ENCODE results near the gene IFT122.
"Not testable (repeated sequence)": the region's sequence is repeated elsewhere in the genome, so short reads cannot be mapped to it uniquely, and the experiment has no call there.

Gene IFT122

DNA sequence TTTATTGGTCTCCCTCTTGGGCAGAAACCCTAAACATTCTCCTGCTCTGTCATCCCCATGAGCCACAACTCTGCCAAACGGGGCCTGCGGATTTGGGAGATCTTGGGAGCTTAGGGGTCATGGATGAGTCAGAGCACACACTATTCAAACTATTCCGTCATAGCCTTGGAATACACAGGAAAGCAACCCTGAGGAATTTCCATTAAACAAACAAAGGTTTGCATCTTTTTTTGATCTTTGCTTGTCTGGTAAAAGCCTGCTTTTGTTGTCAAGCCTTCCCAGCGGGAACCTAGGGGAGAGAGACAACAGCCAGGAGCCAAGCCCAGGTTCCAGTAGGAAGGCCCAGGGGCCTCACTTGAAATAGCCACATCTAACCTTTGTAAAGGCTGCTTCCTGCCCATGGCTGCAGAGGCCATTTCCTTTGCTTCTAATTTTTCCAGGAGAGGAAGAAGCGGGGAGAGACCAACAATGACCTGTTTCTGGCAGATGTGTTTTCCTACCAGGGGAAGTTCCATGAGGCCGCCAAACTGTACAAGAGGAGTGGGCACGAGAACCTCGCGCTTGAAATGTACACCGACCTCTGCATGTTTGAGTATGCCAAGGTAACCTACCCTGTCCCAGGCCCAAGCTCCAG, 55.1 kb downstream of the IFT122 start:
- DNase-seq (ENCODE audit: low spot score), result not testable (repeated sequence)

DNA sequence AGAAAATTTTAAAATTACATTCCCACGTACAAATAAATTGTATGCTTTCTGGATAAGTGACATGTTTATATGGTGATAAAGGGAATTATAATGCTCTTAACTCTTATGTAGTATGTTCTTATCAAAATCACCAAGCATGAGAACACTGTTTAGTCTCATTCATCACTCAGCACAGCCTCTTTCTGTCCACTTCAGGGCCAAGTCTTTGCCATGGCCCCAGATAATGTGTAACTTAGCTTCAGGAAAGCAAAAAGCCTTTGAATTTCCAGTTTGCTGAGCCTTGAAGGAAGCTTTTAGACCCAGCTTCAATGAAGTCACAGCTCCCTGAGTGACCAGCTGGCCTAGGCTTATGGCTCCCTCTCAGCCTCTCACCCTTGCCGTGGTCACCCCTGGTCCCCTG, 57.9 kb downstream of the IFT122 start:
- DNase-seq (ENCODE audit: low spot score), result not testable (repeated sequence)

DNA sequence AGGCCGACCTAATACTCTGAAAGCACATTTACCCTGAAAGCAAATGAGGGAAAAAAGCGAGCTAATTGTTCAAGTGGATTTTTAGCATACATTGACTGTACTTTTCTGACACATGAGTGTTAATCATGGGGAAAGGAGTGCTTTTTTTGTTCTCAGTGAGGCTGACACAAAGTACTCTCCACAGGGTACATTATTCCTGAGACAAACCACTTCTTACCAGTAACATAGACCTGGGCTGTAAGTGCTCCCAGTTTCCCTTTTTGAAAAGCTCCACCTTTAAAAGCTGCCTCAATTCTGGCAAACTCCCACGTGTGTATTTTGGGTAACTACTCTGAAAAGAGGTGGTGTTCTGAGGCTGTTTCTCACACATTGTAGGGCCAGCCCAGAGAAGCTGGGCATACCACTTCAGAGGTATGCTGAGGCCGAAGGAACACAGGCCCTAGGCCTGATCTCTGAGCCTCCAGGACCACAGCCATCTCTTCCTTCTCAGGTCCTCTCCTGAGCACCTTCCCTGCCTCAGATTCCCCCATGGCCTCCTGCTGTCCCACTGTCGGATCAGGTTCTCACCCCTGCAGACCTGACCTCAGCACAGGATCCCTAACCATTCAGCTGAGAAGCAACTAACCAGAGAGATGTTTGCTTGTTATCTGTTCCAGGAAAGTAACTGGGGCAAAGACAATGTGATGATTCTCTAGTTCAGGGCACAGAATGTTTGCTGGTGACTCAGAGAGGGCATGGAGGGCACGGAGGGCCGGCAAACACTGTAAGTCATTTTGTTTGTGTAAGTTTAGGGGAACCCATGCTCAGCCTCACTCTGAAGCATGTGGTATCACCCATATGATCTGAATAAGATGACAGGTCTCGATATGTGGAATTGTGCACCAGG, 58.8 kb downstream of the IFT122 start:
- DNase-seq (ENCODE audit: low spot score), result not testable (repeated sequence)

DNA sequence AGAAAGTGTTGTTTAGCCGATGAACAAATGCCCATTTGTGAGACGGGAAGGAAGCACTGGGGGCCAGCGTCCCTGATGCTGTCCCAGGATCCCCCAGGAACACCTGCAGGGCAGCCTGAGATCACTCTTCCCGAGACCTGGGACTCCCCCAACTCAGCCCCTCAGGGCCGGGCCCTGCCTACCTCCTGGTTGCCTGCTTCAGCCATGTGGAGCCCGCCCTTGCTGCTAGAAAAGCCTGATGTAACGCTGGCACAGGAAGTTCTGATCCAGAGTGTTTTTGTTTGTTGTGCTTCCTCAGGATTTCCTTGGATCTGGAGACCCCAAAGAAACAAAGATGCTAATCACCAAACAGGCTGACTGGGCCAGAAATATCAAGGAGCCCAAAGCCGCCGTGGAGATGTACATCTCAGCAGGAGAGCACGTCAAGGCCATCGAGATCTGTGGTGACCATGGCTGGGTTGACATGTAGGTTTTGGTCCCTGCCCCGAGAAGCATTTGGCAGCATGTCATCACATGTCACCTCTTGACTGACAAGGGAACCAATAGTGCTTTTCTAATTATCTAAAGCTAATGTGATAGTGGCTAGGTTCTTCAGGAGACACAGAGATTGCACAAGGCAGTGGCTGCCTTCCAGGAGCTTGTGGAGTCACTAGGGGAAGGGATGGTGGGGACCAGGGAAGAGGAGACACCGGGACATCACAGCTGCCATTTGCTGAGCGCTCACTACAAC, 59.7 kb downstream of the IFT122 start:
- not testable (repeated sequence) for DNase-seq (ENCODE audit: low spot score)

DNA sequence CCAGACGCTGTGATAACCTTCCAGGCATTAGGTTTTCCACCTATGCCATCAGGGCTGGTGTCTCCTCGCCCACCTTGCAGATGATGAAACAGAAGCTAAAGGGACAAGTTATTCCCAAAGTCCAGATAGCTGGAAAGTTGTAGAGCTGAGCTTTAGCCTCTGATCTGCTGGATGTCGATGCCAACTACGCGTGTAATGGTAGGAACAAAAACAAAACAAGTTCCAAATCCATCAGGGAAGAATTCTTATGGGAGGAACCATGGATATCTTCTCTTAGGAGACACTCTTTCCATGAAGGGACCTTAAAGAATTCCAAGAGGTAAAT, 60.3 kb downstream of the IFT122 start:
- DNase-seq (ENCODE audit: low spot score), result no peak

DNA sequence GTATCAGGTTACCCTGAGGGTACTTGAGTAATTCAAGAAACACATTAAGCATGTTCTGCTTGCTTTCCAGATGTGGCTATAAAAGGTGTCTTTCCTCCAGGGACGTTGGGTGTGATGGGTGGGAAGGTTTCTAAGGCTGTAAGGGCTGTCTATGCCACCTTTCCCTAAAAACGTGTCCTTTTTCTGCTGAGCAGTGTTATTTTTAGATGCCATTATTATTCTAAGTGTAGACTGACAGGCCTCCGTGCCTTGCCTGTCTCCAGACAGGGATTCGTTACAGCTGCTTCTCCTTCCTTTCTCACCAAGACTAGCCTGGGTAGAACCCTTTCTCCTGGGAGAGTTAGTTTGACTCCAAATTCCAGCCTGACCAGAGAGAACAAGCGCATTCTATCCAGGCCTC, 61.6 kb downstream of the IFT122 start:
- no peak for DNase-seq (ENCODE audit: low spot score)

DNA sequence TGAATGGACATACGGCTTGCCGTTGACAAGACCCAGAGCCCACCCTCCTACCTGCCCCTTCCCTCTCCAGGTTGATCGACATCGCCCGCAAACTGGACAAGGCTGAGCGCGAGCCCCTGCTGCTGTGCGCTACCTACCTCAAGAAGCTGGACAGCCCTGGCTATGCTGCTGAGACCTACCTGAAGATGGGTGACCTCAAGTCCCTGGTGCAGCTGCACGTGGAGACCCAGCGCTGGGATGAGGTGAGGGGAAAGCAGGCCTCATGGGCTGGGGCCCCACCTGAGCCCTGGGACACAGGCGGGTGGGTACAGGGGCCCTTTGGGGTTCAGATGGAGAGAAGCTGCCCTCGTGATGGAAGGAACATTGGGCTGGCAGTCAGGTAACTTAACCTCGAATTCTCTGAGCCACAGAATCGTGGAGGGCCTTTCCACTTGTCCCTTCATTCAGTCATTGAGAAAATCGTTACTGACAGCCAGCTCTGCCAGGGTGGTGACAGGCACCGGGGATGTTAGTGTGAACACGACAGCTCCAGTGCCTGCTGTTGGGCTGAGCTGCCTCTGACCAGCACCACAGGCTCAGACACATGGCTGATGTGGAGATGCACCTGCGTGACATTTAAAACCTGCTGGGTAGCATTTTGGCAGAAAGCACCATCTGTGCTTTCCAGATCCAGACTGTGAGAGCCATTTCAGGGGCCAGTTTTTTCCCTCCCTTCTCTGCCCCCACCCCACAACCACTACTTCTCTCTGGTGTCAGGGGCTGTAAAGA, 62.8 kb downstream of the IFT122 start:
- no peak for DNase-seq (ENCODE audit: low spot score)

DNA sequence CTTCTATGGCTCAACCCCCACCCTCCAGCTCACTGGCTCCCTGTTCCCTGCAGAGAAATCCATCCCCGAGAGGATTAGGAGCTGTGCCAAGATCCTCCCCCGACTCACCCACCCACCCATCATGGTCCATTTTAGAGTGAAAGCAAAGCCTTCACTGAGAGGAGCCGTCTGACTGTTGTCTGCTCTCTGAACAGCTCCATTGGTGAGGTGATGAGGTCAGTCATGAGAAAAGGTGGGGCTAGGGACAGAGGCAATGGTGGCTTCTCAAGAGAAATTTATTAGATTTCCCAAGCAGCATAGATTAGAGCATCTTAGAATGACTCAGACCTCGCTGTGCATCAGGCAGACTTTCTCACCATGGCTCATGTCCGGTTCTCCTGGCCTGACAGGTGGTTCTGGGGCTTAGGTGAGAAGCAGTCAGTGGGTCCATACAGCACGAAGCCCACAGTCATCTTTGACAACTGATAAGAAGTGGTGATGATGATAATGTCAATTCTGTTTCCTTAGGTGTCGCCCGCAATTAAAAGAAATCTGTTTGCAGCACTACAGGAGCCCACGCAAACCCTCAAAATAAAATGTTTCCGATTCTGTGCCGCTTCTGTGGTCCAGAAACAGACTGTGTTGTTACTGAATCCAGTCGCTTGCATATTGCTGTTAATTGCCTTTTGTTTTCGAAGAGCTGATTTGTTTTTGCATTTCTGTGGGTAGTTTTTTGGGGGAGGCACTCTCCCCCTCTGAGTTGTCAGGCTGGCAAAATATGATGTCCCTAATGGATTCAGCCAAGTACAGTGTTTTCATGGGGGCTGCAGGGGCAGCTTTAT, 63.7 kb downstream of the IFT122 start:
- no peak for DNase-seq (ENCODE audit: low spot score)

DNA sequence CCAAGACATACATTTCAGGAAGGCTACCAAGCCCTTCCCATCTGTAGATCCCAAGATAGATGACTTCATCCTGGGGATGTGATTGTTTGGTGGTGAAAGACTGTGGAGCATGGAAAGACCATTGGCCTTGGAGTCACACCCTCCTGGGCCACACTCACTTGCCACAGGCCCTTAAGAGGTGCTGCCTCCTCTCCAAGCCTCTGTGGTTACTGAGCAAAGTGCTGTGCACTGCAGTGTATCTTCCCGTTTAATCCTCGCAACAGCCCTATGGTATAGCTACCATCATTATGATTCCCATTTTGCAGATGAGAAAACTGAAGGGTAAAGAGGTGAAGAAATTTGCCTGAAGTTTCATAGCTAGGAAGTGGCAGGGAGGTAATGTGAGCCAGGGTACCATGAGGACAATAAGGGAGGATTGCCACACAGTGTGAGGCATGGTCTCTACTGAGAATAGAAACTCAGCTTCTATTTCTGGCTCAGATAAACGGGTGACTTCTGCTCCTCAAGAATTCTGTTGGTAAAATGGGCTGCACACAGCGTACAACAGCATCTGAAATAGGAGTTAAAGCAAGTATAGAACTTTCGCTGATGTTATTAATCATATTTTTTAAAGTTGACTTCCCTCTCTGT, 64.6 kb downstream of the IFT122 start:
- no peak for DNase-seq (ENCODE audit: low spot score)

DNA sequence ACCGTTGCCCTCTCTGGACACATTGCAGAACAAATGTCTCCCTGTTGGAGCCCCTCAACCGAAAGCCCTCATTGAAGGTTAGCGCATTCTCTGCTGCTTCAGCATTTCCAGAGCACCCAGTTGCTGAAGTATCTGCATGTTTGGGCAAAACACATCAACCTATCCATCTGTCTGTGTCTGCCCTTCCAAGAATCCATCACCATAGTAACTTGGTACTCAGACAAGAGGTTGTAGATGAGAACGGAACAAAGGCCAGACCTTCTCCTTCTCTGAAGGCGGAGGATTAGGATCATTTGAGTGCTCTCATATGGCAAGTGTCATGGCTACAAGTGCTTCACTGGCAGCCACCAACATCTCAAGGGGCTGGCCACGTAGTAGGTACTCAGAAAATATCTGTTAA, 65.3 kb downstream of the IFT122 start:
- DNase-seq (ENCODE audit: low spot score), result no peak

DNA sequence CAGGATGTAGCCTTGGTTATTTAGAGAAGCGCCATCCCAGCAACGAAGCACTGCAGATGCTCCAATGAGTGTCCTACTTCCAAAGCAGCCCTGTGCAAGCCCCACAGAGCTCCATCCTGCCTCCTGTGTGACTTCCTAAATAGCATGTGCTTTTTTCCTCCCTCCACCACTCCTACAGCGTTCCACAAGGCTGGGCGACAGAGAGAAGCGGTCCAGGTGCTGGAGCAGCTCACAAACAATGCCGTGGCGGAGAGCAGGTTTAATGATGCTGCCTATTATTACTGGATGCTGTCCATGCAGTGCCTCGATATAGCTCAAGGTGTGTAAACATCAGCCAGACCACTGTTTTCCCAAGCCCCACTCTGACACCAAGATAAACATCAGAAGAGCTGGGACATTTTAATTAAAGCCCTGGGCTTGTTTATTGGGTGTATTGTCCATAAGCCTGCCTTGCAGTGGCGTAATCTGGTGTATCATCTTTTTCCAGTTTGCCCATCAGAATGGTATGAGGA, 66.3 kb downstream of the IFT122 start:
- no peak for DNase-seq (ENCODE audit: low spot score)

DNA sequence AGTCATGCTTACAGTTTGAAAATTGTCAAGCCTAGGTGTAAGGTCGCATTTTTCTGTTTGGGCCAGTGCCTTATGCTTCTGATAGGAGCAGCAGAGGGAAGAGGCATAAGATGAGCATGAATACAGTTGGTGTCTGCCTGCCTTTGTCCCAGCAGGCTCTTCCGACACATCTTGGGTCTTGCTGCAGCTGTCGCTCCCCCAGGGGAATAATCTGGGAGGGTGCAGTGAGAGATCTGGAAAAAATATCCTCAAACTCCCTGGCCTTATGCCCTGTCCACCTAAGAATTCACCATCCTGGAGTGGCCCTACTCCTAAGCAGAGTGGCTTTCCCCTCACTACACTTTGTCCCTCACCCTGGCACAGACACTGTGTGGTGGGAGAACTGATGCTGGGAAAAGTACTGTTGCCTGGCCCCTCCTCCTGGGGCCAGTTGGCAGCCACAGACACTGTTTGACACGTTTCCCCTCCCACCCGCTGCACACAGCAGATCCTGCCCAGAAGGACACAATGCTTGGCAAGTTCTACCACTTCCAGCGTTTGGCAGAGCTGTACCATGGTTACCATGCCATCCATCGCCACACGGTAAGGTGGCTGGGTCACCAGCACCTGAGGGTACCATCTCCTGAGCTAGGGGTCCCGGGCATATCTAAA, 67.3 kb downstream of the IFT122 start:
- peak; percentile 86 for DNase-seq (ENCODE audit: low spot score)

DNA sequence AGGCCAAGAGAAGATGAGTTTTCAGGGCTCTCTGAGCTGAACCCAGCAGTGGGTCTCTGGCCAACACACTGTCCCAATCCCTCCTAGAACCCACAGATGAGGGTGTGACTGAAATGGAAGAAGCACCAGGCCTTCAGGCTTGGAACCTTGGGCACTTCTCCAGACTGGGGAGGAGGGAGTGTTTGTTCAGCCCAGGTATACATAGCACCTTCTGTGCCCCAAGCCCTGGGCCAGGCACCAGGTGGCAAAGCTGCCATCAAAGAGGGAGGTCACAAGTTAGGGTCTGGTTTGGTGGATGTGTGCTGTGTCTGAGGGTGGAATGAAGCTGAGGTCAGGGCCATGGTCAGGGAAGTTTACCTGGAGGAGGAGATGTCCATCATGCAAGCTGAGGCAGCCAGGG, 72.6 kb downstream of the IFT122 start:
- no peak for DNase-seq (ENCODE audit: low spot score)

DNA sequence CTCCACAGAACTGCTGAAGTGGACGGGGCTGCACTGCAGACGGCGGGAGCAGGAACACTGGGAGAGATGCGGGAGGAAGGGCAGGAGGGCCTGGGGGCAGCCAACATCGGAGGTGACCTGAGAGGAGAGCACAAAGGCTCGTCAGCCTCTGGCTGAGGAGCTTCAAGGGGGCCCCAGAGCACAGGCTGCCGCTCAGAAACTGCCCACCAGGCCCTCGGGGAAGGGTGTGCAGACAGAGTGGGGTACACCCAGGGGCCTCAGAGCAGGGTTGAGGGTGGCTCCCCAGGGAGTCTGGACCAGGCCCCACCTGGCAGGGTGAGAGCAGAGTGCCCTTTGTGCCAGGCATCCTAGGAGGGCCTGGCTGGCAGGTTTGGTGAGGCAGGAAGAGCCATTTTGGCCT, 73.7 kb downstream of the IFT122 start:
- no peak for DNase-seq (ENCODE audit: low spot score)

DNA sequence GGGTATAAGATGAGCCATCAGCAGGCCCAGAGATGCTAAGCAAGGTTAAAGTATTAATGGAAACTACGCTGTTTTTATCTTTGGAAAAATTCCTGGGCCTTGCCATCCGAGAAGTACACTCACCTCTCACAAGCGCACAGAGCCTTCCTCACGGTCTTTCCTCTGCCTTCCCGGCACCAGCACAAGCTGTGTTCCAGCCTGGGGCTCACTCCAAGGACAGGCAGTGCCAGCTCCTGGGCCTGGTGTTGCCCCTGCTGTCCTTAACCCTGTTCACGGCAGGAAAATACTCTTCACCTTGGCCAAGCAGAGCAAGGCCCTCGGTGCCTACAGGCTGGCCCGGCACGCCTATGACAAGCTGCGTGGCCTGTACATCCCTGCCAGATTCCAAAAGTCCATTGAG, 74.1 kb downstream of the IFT122 start:
- no peak for DNase-seq (ENCODE audit: low spot score)

DNA sequence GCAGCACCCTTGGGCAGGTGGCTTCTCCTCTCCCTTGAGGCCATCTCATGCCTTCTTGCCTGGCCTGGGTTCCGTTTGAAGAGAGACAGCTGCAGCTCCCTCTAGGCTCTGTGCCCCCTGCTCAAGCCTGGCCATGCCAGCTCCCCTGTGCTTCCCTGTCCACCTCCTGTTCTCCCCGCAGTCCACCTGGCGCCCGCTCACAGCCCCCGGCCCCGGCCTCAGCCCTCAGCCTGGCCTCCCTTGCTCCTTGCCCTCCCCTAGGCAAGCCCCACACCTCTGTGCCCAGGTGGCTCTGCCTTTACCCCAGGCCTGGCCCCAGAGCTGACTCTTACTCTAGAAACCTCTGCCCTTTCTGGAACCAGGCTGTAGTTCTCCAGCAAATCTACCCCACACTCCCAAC, 74.5 kb downstream of the IFT122 start:
- DNase-seq (ENCODE audit: low spot score), result no peak

DNA sequence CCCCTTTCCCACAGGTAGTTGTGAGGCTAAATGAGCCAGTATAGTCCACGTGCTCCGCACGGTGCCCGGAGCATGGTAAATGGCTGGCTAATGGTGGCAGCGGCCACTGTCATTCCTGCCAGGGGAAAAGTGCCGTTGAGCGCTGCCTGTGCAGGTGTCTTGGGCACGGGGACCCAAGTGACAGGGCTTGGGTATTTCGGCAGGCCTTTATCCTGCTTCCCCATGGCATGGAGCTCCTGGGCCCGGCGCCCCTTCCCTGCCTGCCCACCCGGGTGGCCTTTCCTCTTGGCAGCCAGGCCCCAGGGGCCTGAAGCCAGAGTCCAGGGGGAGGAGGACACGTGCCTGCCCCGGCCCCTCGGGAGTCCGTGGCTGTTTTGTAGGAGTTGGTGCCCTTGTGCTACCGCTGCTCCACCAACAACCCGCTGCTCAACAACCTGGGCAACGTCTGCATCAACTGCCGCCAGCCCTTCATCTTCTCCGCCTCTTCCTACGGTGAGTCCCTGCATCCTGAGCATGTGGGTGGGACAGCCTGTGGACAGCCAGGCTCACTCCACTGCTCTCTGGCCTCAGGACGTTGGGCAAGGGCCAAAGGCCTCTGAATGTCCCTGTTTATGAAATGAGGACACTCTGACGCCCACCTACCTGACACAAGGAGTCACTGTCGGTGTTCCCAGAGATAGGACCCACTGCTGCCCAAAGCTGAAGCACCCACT, 75.2 kb downstream of the IFT122 start:
- DNase-seq (ENCODE audit: low spot score), result not testable (repeated sequence)

DNA sequence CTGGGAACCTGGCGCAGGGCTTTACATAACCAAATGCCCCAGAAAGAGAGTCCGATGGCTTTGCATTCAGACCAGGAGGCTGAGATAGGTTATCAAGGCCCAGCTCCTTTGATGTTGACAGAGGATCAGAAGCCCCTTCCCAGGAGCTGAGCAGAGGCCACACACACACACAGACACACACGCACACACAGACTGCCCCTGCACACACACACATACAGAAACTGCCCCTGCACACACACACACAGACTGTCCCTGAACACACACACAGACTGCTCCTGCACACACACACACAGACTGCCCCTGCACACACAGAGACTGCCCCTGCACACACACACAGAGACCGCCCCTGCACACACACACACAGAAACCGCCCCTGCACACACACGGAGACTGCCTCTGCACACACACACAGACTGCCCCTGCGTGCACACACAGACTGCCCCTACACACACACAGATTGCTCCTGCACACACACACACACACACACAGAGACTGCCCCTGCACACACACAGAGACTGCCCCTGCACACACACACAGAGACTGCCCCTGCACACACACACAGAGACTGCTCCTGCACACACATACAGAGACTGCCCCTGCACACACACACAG, 75.9 kb downstream of the IFT122 start:
- not testable (repeated sequence) for DNase-seq (ENCODE audit: low spot score)

DNA sequence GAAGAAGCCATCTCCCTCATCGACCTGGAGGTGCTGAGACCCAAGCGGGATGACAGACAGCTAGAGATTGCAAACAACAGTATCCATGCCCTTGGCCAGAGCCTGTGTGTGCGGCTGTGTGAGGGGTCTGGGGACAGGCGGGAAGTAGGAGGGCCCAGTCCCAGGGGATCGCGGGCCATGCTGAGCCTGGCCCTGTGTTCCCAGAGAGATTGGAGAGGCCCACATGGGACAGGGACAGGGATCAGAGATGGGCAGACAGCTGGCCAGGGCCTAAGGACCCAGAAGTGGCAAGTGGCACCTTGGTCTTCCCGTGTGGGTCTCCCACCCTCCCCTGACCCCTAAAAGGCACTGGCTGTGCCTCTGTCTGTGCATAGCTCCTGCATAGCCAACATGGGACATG, 77.5 kb downstream of the IFT122 start:
- DNase-seq (ENCODE audit: low spot score), result no peak

Measured in pons (tissue), 1 donor.